GM18861 (cell line): ENCODE results near the gene CYCS.

Experiments
- ATAC-seq: cut with Tn5 transposase; IDR thresholded peaks from one replicate; pipeline ENCODE4 v1.9.1; 2021; ENCODE audit not compliant: unreplicated experiment

The CYCS gene

GRCh38 chr7:25075459-25075858 is 49.6 kb downstream of the CYCS start:
- no peak for ATAC-seq

- ATAC-seq = no peak
Observed at GRCh38 chr7:25073451-25073850, 51.6 kb downstream of the CYCS start.
